Fibroblast of villous mesenchyme (primary cell): ENCODE data around the gene VPS26B. TPM values are rescaled to one million over a fixed set of nuclear protein-coding genes. Genes with fewer than 3 reads are reported as not detected.
"Not testable (repeated sequence)": the region's sequence is repeated elsewhere in the genome, so short reads cannot be mapped to it uniquely, and the experiment has no call there.

ENCODE experiments used
- DNase-seq: peaks from one replicate; pipeline ENCODE4 v3.0.0-alpha.2; 2010; ENCODE audit warnings: low read depth
- H3K4me3 ChIP-seq: 2 replicates; pipeline ENCODE4 v1.5.1; 2011; ENCODE audit warnings: low read depth, mild to moderate bottlenecking, low read length
- total RNA-seq: library from RNA; depleted of rRNA; stranded (reverse); fragments of >200 nt; gene quantifications from 2 replicates; pipeline ENCODE4 v1.2.3, GENCODE V29; 2012
- TF ChIP-seq, protein P1 (sequence below): IDR thresholded peaks from 2 replicates; pipeline ENCODE4 v1.5.1; 2012; ENCODE audit warnings: low read depth, mild to moderate bottlenecking, low read length; ENCODE audit not compliant: insufficient read depth

The VPS26B gene
- total RNA-seq, 1 donor = 41.5 TPM

DNA sequence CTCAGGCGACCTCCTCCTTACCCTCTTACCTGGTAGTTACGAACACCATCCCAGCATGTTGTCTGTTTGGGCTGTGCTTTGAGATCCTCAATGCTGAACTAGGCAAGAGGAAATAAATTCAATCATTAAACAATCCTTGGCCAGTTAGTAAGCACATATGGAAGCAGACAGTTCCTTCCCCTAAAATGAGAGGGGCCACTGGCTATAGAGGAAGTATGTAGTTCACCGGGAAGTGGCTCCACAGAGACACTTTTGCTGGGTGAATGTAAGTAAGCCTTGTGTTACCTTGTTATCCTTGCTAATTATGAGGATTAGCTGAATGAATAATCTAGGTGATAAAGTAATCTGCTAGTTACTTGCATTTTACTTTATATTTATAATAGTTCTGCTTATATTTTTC, 25.8 kb downstream of the VPS26B start:
- no peak overlapping the region for H3K4me3 ChIP-seq
- no peak for DNase-seq
- TF ChIP-seq, protein P1, sequence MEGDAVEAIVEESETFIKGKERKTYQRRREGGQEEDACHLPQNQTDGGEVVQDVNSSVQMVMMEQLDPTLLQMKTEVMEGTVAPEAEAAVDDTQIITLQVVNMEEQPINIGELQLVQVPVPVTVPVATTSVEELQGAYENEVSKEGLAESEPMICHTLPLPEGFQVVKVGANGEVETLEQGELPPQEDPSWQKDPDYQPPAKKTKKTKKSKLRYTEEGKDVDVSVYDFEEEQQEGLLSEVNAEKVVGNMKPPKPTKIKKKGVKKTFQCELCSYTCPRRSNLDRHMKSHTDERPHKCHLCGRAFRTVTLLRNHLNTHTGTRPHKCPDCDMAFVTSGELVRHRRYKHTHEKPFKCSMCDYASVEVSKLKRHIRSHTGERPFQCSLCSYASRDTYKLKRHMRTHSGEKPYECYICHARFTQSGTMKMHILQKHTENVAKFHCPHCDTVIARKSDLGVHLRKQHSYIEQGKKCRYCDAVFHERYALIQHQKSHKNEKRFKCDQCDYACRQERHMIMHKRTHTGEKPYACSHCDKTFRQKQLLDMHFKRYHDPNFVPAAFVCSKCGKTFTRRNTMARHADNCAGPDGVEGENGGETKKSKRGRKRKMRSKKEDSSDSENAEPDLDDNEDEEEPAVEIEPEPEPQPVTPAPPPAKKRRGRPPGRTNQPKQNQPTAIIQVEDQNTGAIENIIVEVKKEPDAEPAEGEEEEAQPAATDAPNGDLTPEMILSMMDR = no peak

DNA sequence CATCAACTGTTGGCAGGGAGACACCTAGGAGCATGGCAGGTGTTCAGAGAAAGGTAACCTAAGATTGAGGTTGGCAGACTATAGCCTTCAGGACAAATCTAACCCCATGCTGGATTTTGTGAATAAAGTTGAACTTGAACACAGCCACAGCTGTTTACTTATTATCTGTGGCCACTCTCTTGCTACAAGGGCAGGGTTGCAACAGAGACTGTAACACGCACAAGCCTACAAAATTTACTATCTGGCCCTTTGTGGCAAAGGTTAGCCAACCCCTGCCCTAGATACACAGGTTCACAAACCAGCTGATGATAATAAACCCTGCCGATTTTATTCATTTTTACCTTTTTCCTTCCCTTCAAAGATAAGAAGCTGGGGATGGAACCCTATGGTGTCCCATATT, 26.2 kb downstream of the VPS26B start:
- TF ChIP-seq, protein P1 = no peak
- H3K4me3 ChIP-seq = no peak overlapping the region
- DNase-seq = no peak

DNA sequence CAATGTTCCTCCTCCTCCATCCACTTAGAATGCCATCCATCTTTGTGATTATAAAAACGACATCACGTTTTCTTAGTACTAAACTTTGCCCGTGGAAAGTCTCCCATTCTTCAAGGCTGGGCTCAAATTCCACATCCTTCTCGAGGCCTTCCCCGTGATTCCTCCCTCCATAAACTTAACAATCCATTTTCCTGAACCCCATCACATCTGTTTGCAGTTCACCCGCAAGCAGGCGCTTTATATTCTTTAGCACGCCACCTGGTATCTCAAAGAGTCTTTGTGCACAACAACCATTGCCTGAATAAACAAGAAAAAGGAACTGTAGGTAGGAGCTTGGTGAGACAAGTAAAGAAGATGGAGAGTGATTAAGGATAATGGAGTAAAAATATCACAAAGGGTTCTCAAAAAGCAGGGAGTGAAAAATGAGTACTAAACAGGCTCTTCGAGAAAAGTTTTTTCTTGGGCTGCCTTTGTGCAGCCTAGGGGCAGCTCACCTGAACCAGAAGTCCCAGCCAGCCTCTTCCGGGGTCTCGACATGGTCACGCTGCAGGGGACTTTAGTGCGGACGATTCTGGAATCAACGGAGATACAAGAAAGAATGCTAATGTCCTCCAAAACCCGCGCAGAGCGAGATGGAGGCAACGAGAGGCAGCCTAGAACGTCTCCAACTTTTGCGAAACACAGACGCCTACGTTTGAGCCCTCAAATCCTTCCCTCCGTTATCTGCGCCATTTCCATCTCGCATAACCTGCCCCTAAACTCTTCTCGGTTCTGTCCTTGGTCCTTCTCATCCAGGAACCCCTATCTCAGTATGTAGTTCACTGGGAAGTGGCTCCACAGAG, 28.1 kb downstream of the VPS26B start:
- TF ChIP-seq, protein P1 = no peak
- peak overlapping the region; percentile 77 for H3K4me3 ChIP-seq
- DNase-seq = peak; percentile 65

DNA sequence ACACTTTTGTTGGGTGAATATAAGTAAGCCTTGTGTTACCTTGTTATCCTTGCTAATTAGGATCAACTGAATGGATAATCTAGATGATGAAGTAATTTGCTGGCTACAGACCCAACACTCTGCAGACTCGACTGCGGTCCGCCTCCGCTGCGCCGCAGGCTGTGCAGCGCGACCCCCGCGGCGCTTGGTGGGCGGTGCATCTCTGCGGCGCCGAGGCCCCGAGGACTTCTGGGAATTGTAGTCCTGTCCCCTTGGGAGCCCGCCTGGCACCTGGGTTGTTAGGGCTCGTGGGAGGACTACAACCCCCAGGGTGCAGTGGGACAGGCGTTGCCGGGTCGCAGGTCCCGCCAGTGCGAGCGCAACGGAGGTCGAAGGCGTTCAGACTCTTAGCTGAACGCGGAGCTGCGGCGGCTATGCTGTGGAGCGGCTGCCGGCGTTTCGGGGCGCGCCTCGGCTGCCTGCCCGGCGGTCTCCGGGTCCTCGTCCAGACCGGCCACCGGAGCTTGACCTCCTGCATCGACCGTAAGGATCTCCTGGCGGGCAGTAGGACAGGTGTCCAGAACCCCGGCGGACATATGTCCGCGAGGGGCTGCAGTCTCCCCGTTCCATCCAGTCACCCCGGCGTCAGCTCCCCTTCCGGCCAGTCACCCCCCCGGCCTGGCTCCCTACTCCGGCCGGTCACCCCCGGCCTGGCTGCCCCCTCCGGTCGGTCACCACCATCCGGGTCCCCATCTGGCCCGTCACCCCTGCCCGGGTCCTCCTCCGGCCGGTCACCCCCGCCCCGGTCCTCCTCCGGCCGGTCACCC, 28.9 kb downstream of the VPS26B start, which contains the start of the genes ACAD8 and THYN1:
ACAD8 (plus strand) TSS at position 381 of the 806 bp plus-strand sequence; CDS start at position 414, 33 bp downstream.
THYN1 (minus strand) TSS at position 165 of the 806 bp plus-strand sequence. CDS start 470 bp downstream, outside the sequence.
- TF ChIP-seq, protein P1 = peak; percentile 38
- peak; percentile 96 for DNase-seq
- H3K4me3 ChIP-seq = peak within 1 kb of the TSS; percentile 77

DNA sequence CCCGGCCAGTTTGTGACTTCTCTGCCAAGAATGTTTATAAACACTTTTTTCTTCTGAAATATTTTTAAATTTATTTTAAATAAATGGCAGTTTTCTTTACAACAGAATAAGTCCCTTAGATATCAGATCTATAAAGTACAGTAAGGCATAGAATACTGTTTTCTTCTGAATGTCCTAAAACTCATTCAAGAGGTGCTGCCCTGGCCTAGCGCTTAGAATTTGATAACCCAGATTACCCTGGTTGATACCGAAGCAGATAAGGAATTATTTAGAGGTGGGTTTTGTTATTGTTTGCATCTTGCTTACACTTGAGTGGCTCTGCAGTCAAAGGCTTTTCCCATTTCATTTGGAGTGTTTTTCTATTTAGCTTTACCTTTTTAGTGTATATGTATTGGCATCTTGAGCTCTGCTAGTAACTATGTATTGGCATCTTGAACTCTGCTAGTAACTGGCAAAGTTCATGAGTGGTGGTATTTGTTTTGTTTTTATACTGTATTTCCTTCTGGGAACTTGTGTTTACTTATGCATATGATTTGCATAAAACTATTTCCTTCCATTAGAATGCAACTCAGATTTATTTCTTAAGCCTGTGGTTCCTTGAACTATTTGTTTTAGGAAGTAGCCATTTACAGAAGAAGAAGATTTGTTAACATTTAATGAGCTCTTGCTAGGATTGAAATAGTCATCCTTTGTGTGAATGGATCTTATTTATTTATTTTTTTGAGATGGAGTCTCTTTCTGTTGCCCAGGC, 30.1 kb downstream of the VPS26B start:
- TF ChIP-seq, protein P1 = no peak
- peak overlapping the region; percentile 77 for H3K4me3 ChIP-seq
- no peak for DNase-seq

DNA sequence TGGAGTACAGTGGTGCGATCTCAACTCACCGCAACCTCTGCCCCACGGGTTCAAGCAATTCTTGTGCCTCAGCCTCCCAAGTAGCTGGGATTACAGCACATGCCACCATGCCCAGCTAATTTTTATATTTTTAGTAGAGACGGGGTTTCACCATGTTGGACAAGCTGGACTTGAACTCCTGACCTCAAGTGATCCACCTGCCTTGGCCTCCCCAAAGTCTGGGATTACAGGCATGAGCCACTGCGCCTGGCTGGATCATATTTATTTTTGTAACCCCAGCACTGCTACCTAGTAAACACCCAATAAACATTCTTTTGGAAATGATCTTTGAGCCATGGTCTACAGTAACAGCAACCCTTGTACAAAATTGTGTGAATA, 30.7 kb downstream of the VPS26B start:
- not testable (repeated sequence) for DNase-seq

More for the DNA sequence above, 30.7 kb downstream of the VPS26B start:
- H3K4me3 ChIP-seq = not testable (repeated sequence)
